H9 (cell line): Measurements from ENCODE around the gene SEL1L2. TPM values are rescaled to one million over a fixed set of nuclear protein-coding genes. Genes with fewer than 3 reads are reported as not detected.

Source experiments
- DNase-seq: peaks from one replicate; pipeline ENCODE4 v3.0.0-alpha.2; 2017
- H2AFZ ChIP-seq: one replicate; pipeline ENCODE4 v1.6.1; 2013; ENCODE audit warnings: mild to moderate bottlenecking, low read length, control low read depth, moderate library complexity
- H2AK5ac ChIP-seq: 2 replicates; pipeline ENCODE4 v1.6.1; 2013; ENCODE audit warnings: low read length, control low read depth, mixed read lengths; ENCODE audit not compliant: insufficient read length
- H2BK120ac ChIP-seq: one replicate; pipeline ENCODE4 v1.6.1; 2013; ENCODE audit warnings: low read depth, mild to moderate bottlenecking, low read length, control low read depth, inconsistent platforms; ENCODE audit not compliant: poor library complexity, severe bottlenecking
- H2BK12ac ChIP-seq: 2 replicates; pipeline ENCODE4 v1.6.1; 2013; ENCODE audit warnings: low read length, control low read depth, mixed read lengths, low read depth; ENCODE audit not compliant: insufficient read length
- H2BK15ac ChIP-seq: 2 replicates; pipeline ENCODE4 v1.6.1; 2013; ENCODE audit warnings: low read depth, low read length, control low read depth
- H2BK20ac ChIP-seq: one replicate; pipeline ENCODE4 v1.6.1; 2013; ENCODE audit warnings: low read depth, mild to moderate bottlenecking, low read length, control low read depth, inconsistent platforms; ENCODE audit not compliant: poor library complexity, severe bottlenecking
- H2BK5ac ChIP-seq: 2 replicates; pipeline ENCODE4 v1.6.1; 2013; ENCODE audit warnings: low read length, control low read depth, mixed read lengths; ENCODE audit not compliant: insufficient read length
- H3K14ac ChIP-seq: 2 replicates; pipeline ENCODE4 v1.6.1; 2013; ENCODE audit warnings: low read length, control low read depth; ENCODE audit not compliant: insufficient read depth
- H3K18ac ChIP-seq: 2 replicates; pipeline ENCODE4 v1.6.1; 2013; ENCODE audit warnings: low read depth, mild to moderate bottlenecking, mixed read lengths, low read length, control low read depth; ENCODE audit not compliant: insufficient read length
- H3K23ac ChIP-seq: 2 replicates; pipeline ENCODE4 v1.6.1; 2013; ENCODE audit warnings: low read length, control low read depth, mixed read lengths, low read depth; ENCODE audit not compliant: insufficient read length
- H3K23me2 ChIP-seq: 2 replicates; pipeline ENCODE4 v1.6.1; 2013; ENCODE audit warnings: low read depth, mild to moderate bottlenecking, mixed read lengths, low read length, control low read depth; ENCODE audit not compliant: insufficient read length, poor library complexity, severe bottlenecking
- H3K27ac ChIP-seq: 2 replicates; pipeline ENCODE4 v1.5.1; 2013; ENCODE audit warnings: low read length, control low read depth, mixed read lengths, low read depth; ENCODE audit not compliant: insufficient read length
- H3K27me3 ChIP-seq: 2 replicates; pipeline ENCODE4 v1.6.1; 2013; ENCODE audit warnings: low read length, control low read depth, inconsistent platforms; ENCODE audit not compliant: insufficient read depth
- H3K4ac ChIP-seq: 2 replicates; pipeline ENCODE4 v1.6.1; 2013; ENCODE audit warnings: low read depth, mild to moderate bottlenecking, control low read depth, inconsistent platforms, low read length, moderate library complexity
- H3K4me1 ChIP-seq: 2 replicates; pipeline ENCODE4 v1.6.1; 2013; ENCODE audit warnings: low read length, control low read depth, inconsistent platforms; ENCODE audit not compliant: insufficient read depth
- H3K4me2 ChIP-seq: 2 replicates; pipeline ENCODE4 v1.6.1; 2013; ENCODE audit warnings: low read length, control low read depth, mixed read lengths; ENCODE audit not compliant: insufficient read length, insufficient read depth
- H3K56ac ChIP-seq: 2 replicates; pipeline ENCODE4 v1.6.1; 2013; ENCODE audit warnings: low read depth, mild to moderate bottlenecking, mixed read lengths, low read length, control low read depth; ENCODE audit not compliant: insufficient read length
- H3K79me1 ChIP-seq: 2 replicates; pipeline ENCODE4 v1.6.1; 2013; ENCODE audit warnings: low read depth, mild to moderate bottlenecking, moderate library complexity, low read length, control low read depth, inconsistent platforms; ENCODE audit not compliant: insufficient read depth, poor library complexity, severe bottlenecking
- H3K79me2 ChIP-seq: 2 replicates; pipeline ENCODE4 v1.6.1; 2013; ENCODE audit warnings: low read length, control low read depth, inconsistent platforms; ENCODE audit not compliant: insufficient read depth
- H3K9ac ChIP-seq: 2 replicates; pipeline ENCODE4 v1.6.1; 2013; ENCODE audit warnings: low read length, control low read depth, mixed read lengths; ENCODE audit not compliant: insufficient read length; ENCODE audit errors: extremely low read depth
- H3K9me3 ChIP-seq: one replicate; pipeline ENCODE4 v1.6.1; 2013; ENCODE audit warnings: low read depth, low read length, inconsistent platforms; ENCODE audit not compliant: control insufficient read depth
- H3T11ph ChIP-seq: one replicate; pipeline ENCODE4 v1.6.1; 2013; ENCODE audit warnings: mild to moderate bottlenecking, low read length, control low read depth, inconsistent platforms
- H4K20me1 ChIP-seq: one replicate; pipeline ENCODE4 v1.6.1; 2013; ENCODE audit not compliant: control insufficient read depth, insufficient read length, insufficient read depth
- H4K5ac ChIP-seq: 2 replicates; pipeline ENCODE4 v1.6.1; 2013; ENCODE audit warnings: low read depth, mild to moderate bottlenecking, mixed read lengths, low read length, control low read depth; ENCODE audit not compliant: insufficient read length
- H4K8ac ChIP-seq: replicated peaks from 2 replicates; pipeline ENCODE4 v1.6.1; 2013; ENCODE audit warnings: low read length, control low read depth, mixed read lengths, low read depth; ENCODE audit not compliant: insufficient read length
- H4K91ac ChIP-seq: 2 replicates; pipeline ENCODE4 v1.6.1; 2013; ENCODE audit warnings: low read depth, mild to moderate bottlenecking, moderate library complexity, mixed read lengths, low read length, control low read depth; ENCODE audit not compliant: insufficient read length
- H3K27ac Mint-ChIP-seq, 3 experiments: 2 replicates in 2 of 3; 3 replicates in 1 of 3; pipeline ENCODE4 v1.8.0; 2020 to 2021; ENCODE audit warnings: mixed read lengths in 3 of 3, mild to moderate bottlenecking in 1 of 3, moderate library complexity in 1 of 3
- H3K27me3 Mint-ChIP-seq: 2 replicates; pipeline ENCODE4 v1.8.0; 2021; ENCODE audit warnings: low read depth, mild to moderate bottlenecking, moderate library complexity, mixed read lengths
- H3K36me3 Mint-ChIP-seq, 3 experiments: 2 replicates in 2 of 3; 3 replicates in 1 of 3; pipeline ENCODE4 v1.8.0; 2020 to 2021; ENCODE audit warnings: low read depth in 3 of 3, mixed read lengths in 3 of 3; ENCODE audit not compliant: insufficient read depth in 1 of 3
- H3K4me1 Mint-ChIP-seq, 2 experiments: 2 replicates each; pipeline ENCODE4 v1.8.0; 2020; ENCODE audit warnings: mixed read lengths in 2 of 2
- H3K4me3 Mint-ChIP-seq, 2 experiments: 2 replicates in 1 of 2; 3 replicates in 1 of 2; pipeline ENCODE4 v1.8.0; 2020 to 2021; ENCODE audit warnings: mild to moderate bottlenecking in 2 of 2, mixed read lengths in 2 of 2, moderate library complexity in 1 of 2
- H3K9me3 Mint-ChIP-seq, 2 experiments: 2 replicates in 1 of 2; 3 replicates in 1 of 2; pipeline ENCODE4 v1.8.0; 2020; ENCODE audit warnings: mild to moderate bottlenecking in 2 of 2, mixed read lengths in 2 of 2, moderate library complexity in 1 of 2
- WGBS: extraction: QIAGEN DNeasy Blood & Tissue Kit; methylation state at CpG from one replicate; pipeline ENCODE4 v1.1.7; 2013; ENCODE audit warnings: missing lambda C conversion rate, low lambda C conversion rate, mixed read lengths; ENCODE audit not compliant: insufficient read length; ENCODE audit errors: extremely low coverage; 5-methylcytosine and 5-hydroxymethylcytosine counted together
- total RNA-seq: library from RNA; stranded (reverse); gene quantifications from 2 replicates; pipeline ENCODE4 v1.2.1, GENCODE V29; 2021
- TF ChIP-seq, protein P1 (sequence below): fragments of 200-600 bp; sonication (generic); conservative IDR thresholded peaks from 3 replicates; pipeline ENCODE4 v1.8.0; 2021; ENCODE audit warnings: antibody characterized with exemption, mild to moderate bottlenecking

The SEL1L2 gene
- total RNA-seq, 1 experiment from 2014 or later: not detected

DNA sequence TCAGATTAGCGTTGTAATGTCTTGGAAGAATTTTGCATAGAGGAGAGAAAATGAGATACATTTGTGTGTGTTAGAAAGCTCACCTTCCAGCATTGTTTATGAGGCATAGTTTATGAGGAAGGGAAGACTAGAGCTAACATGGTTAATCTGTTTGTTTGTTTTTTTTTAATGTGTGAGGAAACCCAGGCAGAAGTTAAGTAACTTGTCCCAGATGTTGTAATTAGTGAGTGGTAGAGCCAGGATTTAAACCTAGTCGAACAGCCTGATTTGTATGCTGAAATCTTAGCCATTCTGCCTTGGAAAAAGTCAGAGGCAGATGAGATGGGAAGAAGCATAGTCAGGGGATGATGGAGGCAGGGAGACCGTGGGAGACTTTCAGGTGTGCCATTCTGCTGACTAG lies 176.5 kb downstream of the SEL1L2 start:
- Mint-ChIP-seq H3K4me1 (no peaks in the 10 kb centered on the region), H3K4me3 (no peak overlapping the region), H3K27ac (peak overlapping the region in 1 of 3 experiments; percentile 60; a peak in 1 of 7 replicates), H3K9me3 (no peaks in the 10 kb centered on the region), H3K27me3 (no peaks in the 10 kb centered on the region), H3K36me3 (peaks cover 0 to 50% (median 41%) of the 10 kb centered on the region in 3 experiments; a peak in 5 of 7 replicates)
- Histone ChIP-seq H3K4me1 (no peaks in the 10 kb centered on the region), H3K4ac (no peak overlapping the region), H2BK120ac (no peak overlapping the region), H3K9me3 (no peaks in the 10 kb centered on the region), H3K14ac (no peak overlapping the region), H3K23me2 (no peaks in the 10 kb centered on the region), H4K5ac (no peak overlapping the region), H2BK12ac (peak overlapping the region; percentile 14), H2AFZ (no peak overlapping the region), H3K79me1 (no peaks in the 10 kb centered on the region), H3K79me2 (no peaks in the 10 kb centered on the region), H3K27ac (no peak overlapping the region), H2BK20ac (no peak overlapping the region), H4K91ac (no peak overlapping the region), H4K20me1 (no peaks in the 10 kb centered on the region), H2BK15ac (no peak overlapping the region), H3K9ac (no peak overlapping the region), H3K56ac (no peak overlapping the region), H3T11ph (no peak overlapping the region), H3K4me2 (no peak overlapping the region), H3K18ac (no peak overlapping the region), H3K27me3 (no peaks in the 10 kb centered on the region), H4K8ac (no peak overlapping the region), H2BK5ac (no peak overlapping the region), H2AK5ac (no peak overlapping the region), H3K23ac (no peak overlapping the region)
- DNase-seq: no peak
- TF ChIP-seq, protein P1, sequence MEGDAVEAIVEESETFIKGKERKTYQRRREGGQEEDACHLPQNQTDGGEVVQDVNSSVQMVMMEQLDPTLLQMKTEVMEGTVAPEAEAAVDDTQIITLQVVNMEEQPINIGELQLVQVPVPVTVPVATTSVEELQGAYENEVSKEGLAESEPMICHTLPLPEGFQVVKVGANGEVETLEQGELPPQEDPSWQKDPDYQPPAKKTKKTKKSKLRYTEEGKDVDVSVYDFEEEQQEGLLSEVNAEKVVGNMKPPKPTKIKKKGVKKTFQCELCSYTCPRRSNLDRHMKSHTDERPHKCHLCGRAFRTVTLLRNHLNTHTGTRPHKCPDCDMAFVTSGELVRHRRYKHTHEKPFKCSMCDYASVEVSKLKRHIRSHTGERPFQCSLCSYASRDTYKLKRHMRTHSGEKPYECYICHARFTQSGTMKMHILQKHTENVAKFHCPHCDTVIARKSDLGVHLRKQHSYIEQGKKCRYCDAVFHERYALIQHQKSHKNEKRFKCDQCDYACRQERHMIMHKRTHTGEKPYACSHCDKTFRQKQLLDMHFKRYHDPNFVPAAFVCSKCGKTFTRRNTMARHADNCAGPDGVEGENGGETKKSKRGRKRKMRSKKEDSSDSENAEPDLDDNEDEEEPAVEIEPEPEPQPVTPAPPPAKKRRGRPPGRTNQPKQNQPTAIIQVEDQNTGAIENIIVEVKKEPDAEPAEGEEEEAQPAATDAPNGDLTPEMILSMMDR: no peak
- no CpG with 5 or more reads among the region's 3 CpGs for WGBS
